Activated T-cell treated with anti-CD3 and anti-CD28 coated beads, Interleukin-2, amount 50 U/mL, for 72 hours (primary cell): ENCODE results near the gene ANKRD33B. TPM values are rescaled to one million over a fixed set of nuclear protein-coding genes. Genes with fewer than 3 reads are reported as not detected.
A peak's percentile ranks its signal among the peaks of the same experiment; 100 is the strongest.
"Not testable (repeated sequence)": the region's sequence is repeated elsewhere in the genome, so short reads cannot be mapped to it uniquely, and the experiment has no call there.

Experiments used
- ATAC-seq, 2 donors: fragments of 150-1000 bp; cut with Tn5 transposase; replicated peaks in 1 of 2; 2 replicates each; pipeline ENCODE4 v1.10.0; 2021; ENCODE audit warnings: moderate library complexity in 2 of 2, mild to moderate bottlenecking in 1 of 2
- DNase-seq, 2 donors: peaks; one replicate each; pipeline ENCODE4 v3.0.0; 2021 to 2022; ENCODE audit warnings: mixed read lengths in 1 of 2
- H3K27ac Mint-ChIP-seq: one replicate; pipeline ENCODE4 v1.8.0; 2022; ENCODE audit warnings: mild to moderate bottlenecking, moderate library complexity, mixed read lengths
- H3K27me3 Mint-ChIP-seq: one replicate; pipeline ENCODE4 v1.8.0; 2022; ENCODE audit warnings: low read depth, mixed read lengths
- H3K36me3 Mint-ChIP-seq, 2 donors: one replicate each; pipeline ENCODE4 v1.8.0; 2022; ENCODE audit warnings: mixed read lengths in 2 of 2, mild to moderate bottlenecking in 1 of 2; ENCODE audit not compliant: insufficient read depth in 2 of 2
- H3K4me1 Mint-ChIP-seq: one replicate; pipeline ENCODE4 v1.8.0; 2022; ENCODE audit warnings: low read depth, mixed read lengths
- H3K4me3 Mint-ChIP-seq, 2 donors: one replicate each; pipeline ENCODE4 v1.8.0; 2022; ENCODE audit warnings: mild to moderate bottlenecking in 2 of 2, mixed read lengths in 2 of 2, moderate library complexity in 2 of 2
- H3K9me3 Mint-ChIP-seq, 2 donors: one replicate each; pipeline ENCODE4 v1.8.0; 2022; ENCODE audit warnings: mixed read lengths in 2 of 2
- total RNA-seq, 2 donors: library from RNA; stranded (reverse); gene quantifications; one replicate each; pipeline ENCODE4 v1.2.3, GENCODE V29; 2022

Gene ANKRD33B
- total RNA-seq, 2 donors from 2014 or later, result 6.2 to 12.0 TPM

GRCh38 chr5:10664180-10664769, 100.4 kb downstream of the ANKRD33B start:
- H3K4me1 Mint-ChIP-seq, H3K4me3 Mint-ChIP-seq: not testable (repeated sequence)

GRCh38 chr5:10665799-10666198, 101.9 kb downstream of the ANKRD33B start:
- no peak for ATAC-seq
- H3K27ac Mint-ChIP-seq, result no peak overlapping the region

More at GRCh38 chr5:10664180-10664769, 100.4 kb downstream of the ANKRD33B start:
- not testable (repeated sequence) for ATAC-seq, H3K27me3 Mint-ChIP-seq, H3K36me3 Mint-ChIP-seq, H3K9me3 Mint-ChIP-seq, DNase-seq, H3K27ac Mint-ChIP-seq

GRCh38 chr5:10666531-10667299, 102.8 kb downstream of the ANKRD33B start:
- ATAC-seq, result no peak
- DNase-seq, result no peak
- Mint-ChIP-seq H3K4me3 (no peak overlapping the region), H3K27me3 (no peaks in the 10 kb centered on the region), H3K27ac (no peak overlapping the region), H3K4me1 (no peaks in the 10 kb centered on the region), H3K36me3 (no peaks in the 10 kb centered on the region), H3K9me3 (no peaks in the 10 kb centered on the region)

More at GRCh38 chr5:10665799-10666198, 101.9 kb downstream of the ANKRD33B start:
- H3K27me3 Mint-ChIP-seq, result no peaks in the 10 kb centered on the region
- no peak overlapping the region for H3K4me3 Mint-ChIP-seq
- DNase-seq, result no peak
- no peaks in the 10 kb centered on the region for H3K36me3 Mint-ChIP-seq
- no peaks in the 10 kb centered on the region for H3K9me3 Mint-ChIP-seq
- H3K4me1 Mint-ChIP-seq, result no peaks in the 10 kb centered on the region

- no peak overlapping the region for H3K27ac Mint-ChIP-seq
- no peak overlapping the region for H3K4me3 Mint-ChIP-seq
- no peaks in the 10 kb centered on the region for H3K4me1 Mint-ChIP-seq
- DNase-seq (no peak), ATAC-seq (no peak)
- H3K36me3 Mint-ChIP-seq, result no peaks in the 10 kb centered on the region
- H3K27me3 Mint-ChIP-seq, result no peaks in the 10 kb centered on the region
- no peaks in the 10 kb centered on the region for H3K9me3 Mint-ChIP-seq
Measured at GRCh38 chr5:10667431-10668057, 103.7 kb downstream of the ANKRD33B start.

GRCh38 chr5:10668697-10669096, 104.8 kb downstream of the ANKRD33B start:
- no peak overlapping the region for H3K4me3 Mint-ChIP-seq
- no peaks in the 10 kb centered on the region for H3K27me3 Mint-ChIP-seq
- ATAC-seq (no peak), DNase-seq (no peak)
- no peaks in the 10 kb centered on the region for H3K9me3 Mint-ChIP-seq
- H3K4me1 Mint-ChIP-seq, result no peaks in the 10 kb centered on the region
- H3K27ac Mint-ChIP-seq, result no peak overlapping the region
- H3K36me3 Mint-ChIP-seq, result no peaks in the 10 kb centered on the region

GRCh38 chr5:10669983-10670382, 106.1 kb downstream of the ANKRD33B start:
- Mint-ChIP-seq H3K27me3 (no peaks in the 10 kb centered on the region), H3K27ac (no peak overlapping the region), H3K4me3 (no peak overlapping the region), H3K36me3 (no peaks in the 10 kb centered on the region), H3K4me1 (no peaks in the 10 kb centered on the region), H3K9me3 (no peaks in the 10 kb centered on the region)
- DNase-seq (no peak), ATAC-seq (no peak)

GRCh38 chr5:10671041-10672008, 107.5 kb downstream of the ANKRD33B start:
- no peaks in the 10 kb centered on the region for H3K9me3 Mint-ChIP-seq
- no peak overlapping the region for H3K4me3 Mint-ChIP-seq
- H3K36me3 Mint-ChIP-seq, result no peaks in the 10 kb centered on the region
- no peaks in the 10 kb centered on the region for H3K27me3 Mint-ChIP-seq
- H3K27ac Mint-ChIP-seq, result no peak overlapping the region
- DNase-seq (no peak), ATAC-seq (no peak)
- no peaks in the 10 kb centered on the region for H3K4me1 Mint-ChIP-seq

GRCh38 chr5:10672146-10673016, 108.5 kb downstream of the ANKRD33B start:
- no peaks in the 10 kb centered on the region for H3K27me3 Mint-ChIP-seq
- DNase-seq (no peak), ATAC-seq (no peak)
- H3K4me3 Mint-ChIP-seq, result no peak overlapping the region
- H3K9me3 Mint-ChIP-seq, result peaks cover 0 to 2% of the 10 kb centered on the region in 2 donors
- H3K36me3 Mint-ChIP-seq, result no peaks in the 10 kb centered on the region
- no peak overlapping the region for H3K27ac Mint-ChIP-seq
- H3K4me1 Mint-ChIP-seq, result no peaks in the 10 kb centered on the region

- Mint-ChIP-seq H3K4me1 (no peaks in the 10 kb centered on the region), H3K27ac (no peak overlapping the region), H3K27me3 (no peaks in the 10 kb centered on the region), H3K9me3 (peaks cover 2% of the 10 kb centered on the region in 2 donors), H3K36me3 (peaks cover 0 to 4% of the 10 kb centered on the region in 2 donors), H3K4me3 (no peak overlapping the region)
- ATAC-seq, result no peak
- DNase-seq, result no peak
Measured at GRCh38 chr5:10673017-10673389, 109.1 kb downstream of the ANKRD33B start.

GRCh38 chr5:10673407-10673806, 109.5 kb downstream of the ANKRD33B start:
- DNase-seq (no peak), ATAC-seq (no peak)
- Mint-ChIP-seq H3K4me3 (no peak overlapping the region), H3K27me3 (no peaks in the 10 kb centered on the region), H3K36me3 (peaks cover 0 to 4% of the 10 kb centered on the region in 2 donors), H3K27ac (no peak overlapping the region), H3K9me3 (peaks cover 2% of the 10 kb centered on the region in 2 donors), H3K4me1 (no peaks in the 10 kb centered on the region)

- DNase-seq (no peak), ATAC-seq (peak in 1 of 2 donors; percentile 5)
- Mint-ChIP-seq H3K9me3 (peaks cover 2% of the 10 kb centered on the region in 2 donors), H3K36me3 (peaks cover 0 to 4% of the 10 kb centered on the region in 2 donors), H3K27ac (no peak overlapping the region), H3K4me1 (no peaks in the 10 kb centered on the region), H3K4me3 (no peak overlapping the region), H3K27me3 (no peaks in the 10 kb centered on the region)
Measured at GRCh38 chr5:10674096-10674495, 110.2 kb downstream of the ANKRD33B start.

- Mint-ChIP-seq H3K4me3 (no peak overlapping the region), H3K4me1 (no peaks in the 10 kb centered on the region), H3K36me3 (peaks cover 0 to 4% of the 10 kb centered on the region in 2 donors), H3K27me3 (no peaks in the 10 kb centered on the region), H3K9me3 (peaks cover 2% of the 10 kb centered on the region in 2 donors), H3K27ac (no peak overlapping the region)
- ATAC-seq (peak in 1 of 2 donors; percentile 21), DNase-seq (no peak)
Measured at GRCh38 chr5:10674582-10674981, 110.7 kb downstream of the ANKRD33B start.
